Activated CD8-positive, alpha-beta memory T cell treated with anti-CD3 and anti-CD28 coated beads for 24 hours (primary cell): Measurements from ENCODE around the gene PPP4C.

Source experiments
- DNase-seq: peaks from one replicate; pipeline ENCODE4 v3.0.0-alpha.2; 2020

The PPP4C gene

DNA sequence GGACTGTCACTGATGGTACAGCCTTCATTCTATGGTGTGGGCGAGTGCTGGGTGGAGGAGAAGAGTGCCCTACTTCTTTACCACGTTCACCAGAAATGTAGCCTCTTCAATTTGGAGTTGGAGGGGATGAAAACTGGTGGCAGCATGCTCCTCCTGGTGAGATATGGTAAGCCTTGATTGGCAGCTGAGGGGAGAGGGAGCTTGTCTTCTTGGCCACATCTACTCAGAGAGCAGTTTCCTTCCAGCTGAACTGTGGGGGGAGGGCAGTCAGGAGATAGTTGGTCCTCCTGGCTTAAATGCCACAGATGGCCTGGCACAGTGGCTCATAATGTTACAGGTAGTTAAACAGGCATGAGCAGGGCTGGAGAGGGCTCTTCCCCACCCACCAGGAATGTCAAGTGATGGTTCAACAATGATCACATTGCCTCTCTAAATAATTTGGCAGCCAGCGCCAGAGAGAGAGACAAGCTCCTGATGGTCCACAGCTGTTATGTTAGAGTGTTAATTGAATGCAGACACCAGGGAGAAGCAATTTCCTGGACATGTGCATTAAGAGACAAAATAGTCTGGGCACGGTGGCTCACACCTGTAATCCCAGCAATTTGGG is 56.2 kb downstream of the PPP4C start:
- no peak for DNase-seq

DNA sequence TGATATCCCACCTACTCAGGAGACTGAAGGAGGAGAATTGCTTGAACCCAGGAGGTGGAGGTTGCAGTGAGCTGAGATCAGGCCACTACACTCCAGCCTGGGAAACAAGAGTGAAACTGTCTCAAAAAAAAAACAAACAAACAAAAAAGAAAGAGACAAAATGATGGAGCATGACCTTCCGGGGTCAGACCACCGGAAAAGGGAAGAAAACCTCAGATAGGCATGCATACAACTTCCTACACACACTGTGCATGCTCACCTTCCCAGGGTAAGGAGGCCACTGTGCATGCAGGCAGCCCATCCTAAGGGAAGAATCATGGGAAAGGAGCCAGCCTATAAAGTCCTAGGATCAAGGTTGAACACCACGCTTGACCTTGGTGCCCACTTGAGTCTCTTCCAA is 56.8 kb downstream of the PPP4C start:
- DNase-seq, result no peak
